ENCODE data around the gene NCAPD3. TPM values are rescaled to one million over a fixed set of nuclear protein-coding genes. Genes with fewer than 3 reads are reported as not detected.

The NCAPD3 gene
- total RNA-seq, 4 donors from 2014 or later = 6.2 to 9.6 (median 8.8) TPM

GRCh38 chr11:134230339-134230738, 6.6 kb upstream of the NCAPD3 start:
- no peak for DNase-seq (ENCODE audit: extremely low spot score)
- no peak overlapping the region for H3K27ac ChIP-seq (replicated peaks in 1 of 4)
- H3K27me3 ChIP-seq = no peaks in the 10 kb centered on the region
- H3K4me1 ChIP-seq = peaks cover 28 to 64% (median 55%) of the 10 kb centered on the region in 4 donors
- H3K36me3 ChIP-seq = peaks cover 5 to 10% (median 8%) of the 10 kb centered on the region in 4 donors
- WGBS = 76% methylated on average over 4 of the region's 4 CpGs
- no peaks in the 10 kb centered on the region for H3K9me3 ChIP-seq
- H3K4me3 ChIP-seq = no peak overlapping the region
- intact Hi-C loops (cut with DNase I) = no loop called here
- no peak for TF ChIP-seq CTCF (IDR thresholded peaks at IDR 0.05)
- no peak for TF ChIP-seq POLR2A (IDR thresholded peaks at IDR 0.05; ENCODE audit: low read depth)
- no peak for TF ChIP-seq POLR2AphosphoS5 (IDR thresholded peaks at IDR 0.05)
- TF ChIP-seq EP300 (IDR thresholded peaks at IDR 0.05) = no peak

DNA sequence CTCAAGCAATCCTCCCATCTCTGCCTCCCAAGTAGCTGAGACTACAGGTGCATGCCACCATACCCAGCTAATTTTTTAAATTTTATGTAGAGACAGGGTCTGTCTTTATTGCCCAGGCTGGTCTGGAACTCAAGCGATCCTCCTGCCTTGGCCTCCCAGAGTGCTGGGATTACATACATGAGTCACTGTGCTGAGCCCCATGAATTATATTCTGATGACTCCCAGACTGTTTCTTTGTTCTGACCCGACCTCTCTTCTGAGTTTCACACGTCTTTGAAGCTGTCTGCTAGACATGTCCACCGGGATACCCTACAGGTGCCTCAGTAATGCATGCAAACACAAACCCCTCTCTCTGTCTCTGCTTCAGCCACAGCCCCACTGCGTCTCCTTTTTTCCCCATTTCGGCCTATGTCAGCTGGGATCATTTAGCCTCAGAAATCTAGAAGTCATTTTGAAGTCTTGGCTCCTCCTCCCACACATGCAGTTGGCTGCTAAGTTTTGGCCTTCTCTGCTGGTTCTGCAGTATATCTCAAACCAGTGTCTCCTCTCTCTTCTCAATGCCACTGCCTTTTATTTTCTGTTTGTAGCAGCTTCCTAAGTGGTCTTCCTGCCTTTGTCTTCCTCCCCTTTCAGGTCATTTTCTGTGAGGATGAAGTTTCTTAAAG, 5.5 kb upstream of the NCAPD3 start:
- no peaks in the 10 kb centered on the region for H3K9me3 ChIP-seq
- intact Hi-C loops (cut with DNase I) = loop anchor here (10.0 kb wide), 1 partner anchor 106 kb away; the partner anchor contains the start of gene GLB1L2
- H3K4me1 ChIP-seq = peaks cover 29 to 66% (median 57%) of the 10 kb centered on the region in 4 donors
- H3K27me3 ChIP-seq = no peaks in the 10 kb centered on the region
- H3K36me3 ChIP-seq = no peaks in the 10 kb centered on the region
- no peak for TF ChIP-seq POLR2A (IDR thresholded peaks at IDR 0.05; ENCODE audit: low read depth)
- TF ChIP-seq POLR2AphosphoS5 (IDR thresholded peaks at IDR 0.05) = no peak
- no peak for TF ChIP-seq CTCF (IDR thresholded peaks at IDR 0.05)
- TF ChIP-seq EP300 (IDR thresholded peaks at IDR 0.05) = no peak
- no peak overlapping the region for H3K4me3 ChIP-seq
- no peak overlapping the region for H3K27ac ChIP-seq (replicated peaks in 1 of 4)
- WGBS = 71% methylated on average over 6 of the region's 6 CpGs
- no peak for DNase-seq (ENCODE audit: extremely low spot score)

DNA sequence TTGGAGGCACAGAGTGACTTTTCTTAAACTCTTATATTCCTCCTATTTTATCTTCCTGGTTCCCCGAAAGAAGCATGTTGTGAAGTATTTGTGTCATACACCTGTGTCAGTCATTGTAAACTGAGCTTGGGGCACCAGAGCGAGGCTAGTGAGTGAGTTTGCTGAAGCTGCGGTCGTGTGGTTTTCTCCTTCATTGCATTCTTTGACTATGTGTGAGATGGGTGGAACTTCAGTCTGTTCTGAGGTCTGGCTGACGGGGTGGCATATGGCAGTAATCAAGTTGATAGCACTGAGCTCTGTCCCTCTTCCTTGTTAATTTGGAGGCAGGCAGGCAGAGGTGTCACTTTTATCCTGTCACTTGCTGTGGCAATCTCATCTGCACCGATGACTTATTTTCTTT, 4.9 kb upstream of the NCAPD3 start:
- WGBS = 97% methylated on average over 6 of the region's 6 CpGs
- peaks cover 29 to 67% (median 57%) of the 10 kb centered on the region in 4 donors for H3K4me1 ChIP-seq

GRCh38 chr11:134226806-134227325, 3.1 kb upstream of the NCAPD3 start:
- H3K9me3 ChIP-seq = no peaks in the 10 kb centered on the region
- intact Hi-C loops (cut with DNase I) = loop anchor here (10.0 kb wide), 1 partner anchor 108 kb away; the partner anchor contains the start of gene GLB1L2
- H3K4me1 ChIP-seq = peaks cover 37 to 75% (median 60%) of the 10 kb centered on the region in 4 donors
- no peak for DNase-seq (ENCODE audit: extremely low spot score)
- WGBS = 85% methylated on average over 5 of the region's 5 CpGs
- no peak overlapping the region for H3K27ac ChIP-seq (replicated peaks in 1 of 4)
- H3K36me3 ChIP-seq = no peaks in the 10 kb centered on the region
- TF ChIP-seq POLR2A (IDR thresholded peaks at IDR 0.05; ENCODE audit: low read depth) = no peak
- TF ChIP-seq EP300 (IDR thresholded peaks at IDR 0.05) = no peak
- TF ChIP-seq CTCF (IDR thresholded peaks at IDR 0.05) = no peak
- no peak for TF ChIP-seq POLR2AphosphoS5 (IDR thresholded peaks at IDR 0.05)
- no peaks in the 10 kb centered on the region for H3K27me3 ChIP-seq
- no peak overlapping the region for H3K4me3 ChIP-seq

More for the DNA sequence above, 4.9 kb upstream of the NCAPD3 start:
- Histone ChIP-seq H3K27me3 (no peaks in the 10 kb centered on the region), H3K9me3 (no peaks in the 10 kb centered on the region), H3K36me3 (no peaks in the 10 kb centered on the region), H3K4me3 (no peak overlapping the region), H3K27ac (replicated peaks in 1 of 4) (no peak overlapping the region)
- no peak for DNase-seq (ENCODE audit: extremely low spot score)
- no peak for TF ChIP-seq EP300 (IDR thresholded peaks at IDR 0.05)
- TF ChIP-seq POLR2AphosphoS5 (IDR thresholded peaks at IDR 0.05) = no peak
- TF ChIP-seq POLR2A (IDR thresholded peaks at IDR 0.05; ENCODE audit: low read depth) = no peak
- no peak for TF ChIP-seq CTCF (IDR thresholded peaks at IDR 0.05)
- intact Hi-C loops (cut with DNase I) = loop anchor here (10.0 kb wide), 1 partner anchor 106 kb away; the partner anchor contains the start of gene GLB1L2

All from esophagus muscularis mucosa (tissue), 4 donors.